ENCODE measurements around the gene RAC3. TPM values are rescaled to one million over a fixed set of nuclear protein-coding genes. Genes with fewer than 3 reads are reported as not detected.
A peak's percentile ranks its signal among the peaks of the same experiment; 100 is the strongest.

RAC3 gene
- total RNA-seq, 4 donors from 2014 or later: 1.8 to 2.5 (median 2.2) TPM

DNA sequence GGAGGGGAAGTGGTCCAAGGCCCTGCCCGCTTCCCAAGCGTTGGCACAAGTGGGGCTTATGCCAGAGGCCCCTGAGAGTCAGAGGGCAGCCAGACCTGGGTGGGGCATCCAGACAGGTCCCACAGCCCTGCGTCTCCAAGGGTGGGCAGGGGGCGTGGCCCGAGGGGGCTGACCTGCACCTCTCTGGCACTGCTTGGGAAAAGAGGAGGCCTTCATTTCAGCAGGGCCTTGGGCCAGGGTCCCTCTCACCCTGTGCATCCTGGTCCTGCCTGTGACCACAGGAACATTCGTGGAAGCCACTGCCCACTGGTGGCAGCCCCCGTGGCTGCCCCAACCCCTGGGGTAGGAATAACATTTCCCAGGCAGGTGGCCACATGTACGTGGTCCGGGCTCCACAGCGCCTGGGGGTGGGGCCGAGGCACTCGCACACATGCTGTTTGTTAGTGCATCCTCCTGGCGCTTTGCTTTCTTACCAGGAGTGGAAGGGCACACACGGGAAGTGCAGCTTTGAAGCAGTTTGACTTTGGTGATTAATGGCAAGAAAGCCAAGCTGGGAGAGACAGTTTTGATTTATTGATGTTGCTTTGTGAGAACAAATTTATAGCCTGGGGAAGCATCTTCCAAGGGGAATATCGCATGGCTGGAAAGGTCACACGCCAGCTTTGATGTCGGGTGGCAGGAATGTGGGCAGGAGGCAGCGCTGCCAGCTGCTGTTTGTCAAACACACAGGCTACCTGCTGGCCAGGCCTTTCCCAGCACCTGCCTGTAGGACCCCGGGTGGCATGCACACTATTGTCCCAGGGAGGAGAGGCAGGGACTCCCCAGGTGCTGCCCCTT is 13.1 kb upstream of the RAC3 start:
- DNase-seq (ENCODE audit: extremely low spot score): no peak
- intact Hi-C loops (cut with DNase I): no loop called here
- no peaks in the 10 kb centered on the region for H3K9me3 ChIP-seq
- 66% methylated on average over 14 of the region's 19 CpGs for WGBS
- no peak overlapping the region for H3K27ac ChIP-seq (replicated peaks in 1 of 4)
- H3K27me3 ChIP-seq: no peaks in the 10 kb centered on the region
- H3K4me1 ChIP-seq: peaks cover 17 to 33% (median 26%) of the 10 kb centered on the region in 4 donors
- peaks cover 3 to 25% (median 18%) of the 10 kb centered on the region in 4 donors for H3K36me3 ChIP-seq
- H3K4me3 ChIP-seq: no peak overlapping the region
- TF ChIP-seq CTCF (IDR thresholded peaks at IDR 0.05): no peak
- no peak for TF ChIP-seq POLR2AphosphoS5 (IDR thresholded peaks at IDR 0.05)
- no peak for TF ChIP-seq POLR2A (IDR thresholded peaks at IDR 0.05; ENCODE audit: low read depth)
- TF ChIP-seq EP300 (IDR thresholded peaks at IDR 0.05): no peak

GRCh38 chr17:82018989-82019689 is 12.3 kb upstream of the RAC3 start:
- H3K4me3 ChIP-seq: no peak overlapping the region
- no peak overlapping the region for H3K27ac ChIP-seq (replicated peaks in 1 of 4)
- no peak for DNase-seq (ENCODE audit: extremely low spot score)
- peaks cover 3 to 25% (median 18%) of the 10 kb centered on the region in 4 donors for H3K36me3 ChIP-seq
- H3K9me3 ChIP-seq: no peaks in the 10 kb centered on the region
- no peaks in the 10 kb centered on the region for H3K27me3 ChIP-seq
- no peak for TF ChIP-seq CTCF (IDR thresholded peaks at IDR 0.05)
- no peak for TF ChIP-seq POLR2AphosphoS5 (IDR thresholded peaks at IDR 0.05)
- TF ChIP-seq POLR2A (IDR thresholded peaks at IDR 0.05; ENCODE audit: low read depth): no peak
- TF ChIP-seq EP300 (IDR thresholded peaks at IDR 0.05): no peak
- peaks cover 24 to 40% (median 33%) of the 10 kb centered on the region in 4 donors for H3K4me1 ChIP-seq
- 93% methylated on average over 21 of the region's 33 CpGs for WGBS
- intact Hi-C loops (cut with DNase I): no loop called here

DNA sequence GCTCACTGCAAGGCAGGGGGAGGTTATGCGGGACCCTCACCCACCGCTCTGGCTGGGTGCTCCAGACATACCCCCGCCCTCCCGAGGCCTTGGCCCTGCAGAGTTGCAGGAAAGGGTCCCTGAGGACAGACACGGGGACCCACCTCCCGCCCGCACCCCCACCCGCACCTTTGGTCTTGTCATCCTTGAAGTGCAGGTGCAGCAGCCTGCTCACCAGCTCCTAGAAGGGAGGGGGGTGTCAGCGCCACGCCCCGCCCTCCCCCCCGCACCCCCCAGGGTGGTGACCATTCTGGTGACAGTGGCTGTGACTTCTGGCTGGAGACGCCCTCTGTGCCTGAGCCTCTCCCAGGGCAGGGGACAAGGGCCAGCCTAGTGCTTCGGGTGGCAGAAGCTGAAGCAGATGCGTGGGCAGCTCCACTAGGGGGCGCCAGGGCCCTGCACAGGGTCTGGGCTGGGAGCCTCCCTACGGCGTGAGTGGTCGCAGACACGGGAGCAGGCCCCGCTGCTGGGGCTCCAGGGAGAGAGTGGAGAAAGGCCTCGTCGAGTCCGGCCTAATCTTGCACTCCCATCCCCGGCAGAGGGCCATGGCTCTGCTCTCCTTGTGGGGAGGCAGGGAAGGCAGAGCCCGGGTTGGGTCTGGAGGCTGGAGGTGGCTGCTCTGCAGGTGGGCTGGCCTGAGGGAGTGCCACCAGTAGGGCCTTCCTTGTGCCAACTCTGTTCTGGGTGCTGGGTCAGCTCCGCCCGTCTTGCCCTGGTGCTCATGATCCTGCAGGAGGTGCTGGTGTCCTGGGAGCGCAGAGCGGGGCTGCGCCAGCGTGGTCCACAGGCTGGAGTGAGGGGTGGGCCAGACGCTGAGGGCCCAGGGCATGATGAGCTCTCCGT is 11.5 kb upstream of the RAC3 start:
- WGBS: 55% methylated on average over 16 of the region's 34 CpGs
- TF ChIP-seq CTCF (IDR thresholded peaks at IDR 0.05) (peak; percentile 39 to 80 (median 58)), POLR2A (IDR thresholded peaks at IDR 0.05; ENCODE audit: low read depth) (no peak)

GRCh38 chr17:82020572-82021106 is 10.8 kb upstream of the RAC3 start:
- no peak for DNase-seq (ENCODE audit: extremely low spot score)
- peaks cover 3 to 30% (median 18%) of the 10 kb centered on the region in 4 donors for H3K36me3 ChIP-seq
- intact Hi-C loops (cut with DNase I): loop anchor here (1.0 kb wide), 1 partner anchor 61 kb away; no protein-coding TSS in a partner anchor
- 72% methylated on average over 13 of the region's 14 CpGs for WGBS
- TF ChIP-seq POLR2AphosphoS5 (IDR thresholded peaks at IDR 0.05): no peak
- H3K4me3 ChIP-seq: no peak overlapping the region
- H3K27me3 ChIP-seq: no peaks in the 10 kb centered on the region
- peaks cover 26 to 50% (median 38%) of the 10 kb centered on the region in 4 donors for H3K4me1 ChIP-seq
- no peak overlapping the region for H3K27ac ChIP-seq (replicated peaks in 1 of 4)
- no peaks in the 10 kb centered on the region for H3K9me3 ChIP-seq

More for the DNA sequence above, 11.5 kb upstream of the RAC3 start:
- intact Hi-C loops (cut with DNase I): no loop called here
- Histone ChIP-seq H3K27me3 (no peaks in the 10 kb centered on the region), H3K9me3 (no peaks in the 10 kb centered on the region), H3K4me1 (peaks cover 26 to 48% (median 38%) of the 10 kb centered on the region in 4 donors), H3K27ac (replicated peaks in 1 of 4) (no peak overlapping the region), H3K4me3 (no peak overlapping the region), H3K36me3 (peaks cover 3 to 25% (median 18%) of the 10 kb centered on the region in 4 donors)
- no peak for DNase-seq (ENCODE audit: extremely low spot score)

Data from esophagus muscularis mucosa (tissue), 4 donors.